Cardiac muscle cell (in vitro differentiated cells and primary cell): ENCODE data around the gene GPT2. TPM values are rescaled to one million over a fixed set of nuclear protein-coding genes. Genes with fewer than 3 reads are reported as not detected.
A peak's percentile ranks its signal among the peaks of the same experiment; 100 is the strongest.

Experiments
- DNase-seq, 2 donors: peaks; one replicate each; pipeline versions ENCODE4 v3.0.0 to v3.0.0-alpha.2; 2010 to 2017; ENCODE audit warnings: low read depth in 1 of 2, low spot score in 1 of 2
- H3K27ac ChIP-seq: fragments of 200-600 bp; sonication (generic); 2 replicates; pipeline ENCODE4 v1.5.1; 2016
- H3K27me3 ChIP-seq: fragments of 200-600 bp; sonication (generic); 2 replicates; pipeline ENCODE4 v1.6.0; 2016; ENCODE audit warnings: control low read depth
- H3K36me3 ChIP-seq: fragments of 200-600 bp; sonication (generic); 2 replicates; pipeline ENCODE4 v1.5.1; 2016; ENCODE audit warnings: control low read depth
- H3K4me1 ChIP-seq: fragments of 200-600 bp; sonication (generic); 2 replicates; pipeline ENCODE4 v1.8.1; 2017; ENCODE audit warnings: low read depth, mild to moderate bottlenecking, mixed run types
- H3K4me3 ChIP-seq: fragments of 200-600 bp; sonication (generic); 2 replicates; pipeline ENCODE4 v1.5.1; 2016; ENCODE audit warnings: mild to moderate bottlenecking
- H3K9me3 ChIP-seq: fragments of 200-600 bp; sonication (generic); 2 replicates; pipeline ENCODE4 v1.5.1; 2017; ENCODE audit warnings: low read depth, mild to moderate bottlenecking, control low read depth
- polyA plus RNA-seq: library from polyadenylated mRNA; unstranded; fragments of >200 nt; fragmentation: Nextera tagmentation; extraction: Ambion mirVana; gene quantifications from 2 replicates; pipeline ENCODE4 v1.2.1, GENCODE V29; 2016
- total RNA-seq: library from RNA; depleted of rRNA; stranded (reverse); fragments of >200 nt; gene quantifications from 2 replicates; pipeline ENCODE4 v1.2.3, GENCODE V29; 2016
- TF ChIP-seq, protein P1 (sequence below): IDR thresholded peaks from 2 replicates; pipeline ENCODE4 v1.5.1; 2012; ENCODE audit warnings: low read depth, mild to moderate bottlenecking, low read length

GPT2 gene
- total and polyA plus RNA-seq, 2 experiments from 2014 or later = 35.4 to 36.6 TPM

DNA sequence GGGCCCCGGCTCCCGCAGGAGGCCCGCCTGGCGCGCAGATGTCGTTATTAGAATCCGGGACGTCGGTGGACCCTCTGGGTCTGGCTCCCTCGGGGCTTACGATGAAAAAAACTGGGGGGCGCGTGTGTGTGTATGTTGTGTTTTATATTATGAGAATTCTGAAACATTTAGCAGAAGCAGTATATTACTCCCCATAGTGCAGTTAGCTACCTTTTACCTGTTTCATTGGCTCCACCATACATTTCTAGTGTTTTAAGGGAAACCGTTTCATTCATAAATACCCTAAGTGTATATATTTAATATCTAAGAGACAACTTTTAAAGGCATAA lies 89.8 kb downstream of the GPT2 start:
- Histone ChIP-seq H3K9me3 (no peaks in the 10 kb centered on the region), H3K27me3 (no peaks in the 10 kb centered on the region), H3K36me3 (peaks cover 18% of the 10 kb centered on the region), H3K27ac (peak overlapping the region; percentile 98), H3K4me3 (peak overlapping the region; percentile 83), H3K4me1 (peaks cover 14% of the 10 kb centered on the region)
- DNase-seq = no peak
- TF ChIP-seq, protein P1, sequence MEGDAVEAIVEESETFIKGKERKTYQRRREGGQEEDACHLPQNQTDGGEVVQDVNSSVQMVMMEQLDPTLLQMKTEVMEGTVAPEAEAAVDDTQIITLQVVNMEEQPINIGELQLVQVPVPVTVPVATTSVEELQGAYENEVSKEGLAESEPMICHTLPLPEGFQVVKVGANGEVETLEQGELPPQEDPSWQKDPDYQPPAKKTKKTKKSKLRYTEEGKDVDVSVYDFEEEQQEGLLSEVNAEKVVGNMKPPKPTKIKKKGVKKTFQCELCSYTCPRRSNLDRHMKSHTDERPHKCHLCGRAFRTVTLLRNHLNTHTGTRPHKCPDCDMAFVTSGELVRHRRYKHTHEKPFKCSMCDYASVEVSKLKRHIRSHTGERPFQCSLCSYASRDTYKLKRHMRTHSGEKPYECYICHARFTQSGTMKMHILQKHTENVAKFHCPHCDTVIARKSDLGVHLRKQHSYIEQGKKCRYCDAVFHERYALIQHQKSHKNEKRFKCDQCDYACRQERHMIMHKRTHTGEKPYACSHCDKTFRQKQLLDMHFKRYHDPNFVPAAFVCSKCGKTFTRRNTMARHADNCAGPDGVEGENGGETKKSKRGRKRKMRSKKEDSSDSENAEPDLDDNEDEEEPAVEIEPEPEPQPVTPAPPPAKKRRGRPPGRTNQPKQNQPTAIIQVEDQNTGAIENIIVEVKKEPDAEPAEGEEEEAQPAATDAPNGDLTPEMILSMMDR = no peak

- Histone ChIP-seq H3K27ac (peak overlapping the region; percentile 98), H3K36me3 (peaks cover 14% of the 10 kb centered on the region), H3K27me3 (no peaks in the 10 kb centered on the region), H3K4me3 (peak overlapping the region; percentile 83), H3K9me3 (no peaks in the 10 kb centered on the region), H3K4me1 (peaks cover 14% of the 10 kb centered on the region)
- peak in 1 of 2 donors; percentile 8 for DNase-seq
- TF ChIP-seq, protein P1 = no peak
Measured at GRCh38 chr16:46974352-46974751, 90.2 kb downstream of the GPT2 start.

GRCh38 chr16:46975165-46975564 lies 91.0 kb downstream of the GPT2 start:
- H3K27ac ChIP-seq = no peak overlapping the region
- H3K4me1 ChIP-seq = peaks cover 7% of the 10 kb centered on the region
- no peaks in the 10 kb centered on the region for H3K27me3 ChIP-seq
- peaks cover 7% of the 10 kb centered on the region for H3K36me3 ChIP-seq
- DNase-seq = no peak
- TF ChIP-seq, protein P1 = no peak
- no peak overlapping the region for H3K4me3 ChIP-seq
- H3K9me3 ChIP-seq = no peaks in the 10 kb centered on the region

- Histone ChIP-seq H3K36me3 (peaks cover 4% of the 10 kb centered on the region), H3K4me3 (no peak overlapping the region), H3K4me1 (peaks cover 5% of the 10 kb centered on the region), H3K9me3 (no peaks in the 10 kb centered on the region), H3K27ac (no peak overlapping the region), H3K27me3 (no peaks in the 10 kb centered on the region)
- TF ChIP-seq, protein P1 = no peak
- no peak for DNase-seq
Measured at GRCh38 chr16:46975908-46976470, 91.8 kb downstream of the GPT2 start.

- no peaks in the 10 kb centered on the region for H3K9me3 ChIP-seq
- no peaks in the 10 kb centered on the region for H3K36me3 ChIP-seq
- H3K27me3 ChIP-seq = no peaks in the 10 kb centered on the region
- no peak overlapping the region for H3K4me3 ChIP-seq
- peaks cover 5% of the 10 kb centered on the region for H3K4me1 ChIP-seq
- no peak for DNase-seq
- TF ChIP-seq, protein P1 = no peak
- no peak overlapping the region for H3K27ac ChIP-seq
Measured at GRCh38 chr16:46976550-46976949, 92.4 kb downstream of the GPT2 start.

Other genes with a start within 250 kb of the GPT2 start
- gene VPS35, start 195.2 kb upstream of the GPT2 start, total RNA-seq = 58.9 and 63.2 TPM in 2 replicates
- 111 and 146 TPM in 2 replicates for gene VPS35, start 195.2 kb upstream of the GPT2 start, polyA plus RNA-seq
- 19.1 and 32.6 TPM in 2 replicates for gene ORC6, start 194.7 kb upstream of the GPT2 start, total RNA-seq
- 35.5 and 59.3 TPM in 2 replicates for gene ORC6, start 194.7 kb upstream of the GPT2 start, polyA plus RNA-seq
- gene MYLK3, start 136.0 kb upstream of the GPT2 start, total RNA-seq = 203 and 211 TPM in 2 replicates
- gene MYLK3, start 136.0 kb upstream of the GPT2 start, polyA plus RNA-seq = 57.5 and 57.8 TPM in 2 replicates
- 26.0 and 41.0 TPM in 2 replicates for gene C16orf87, start 53.2 kb upstream of the GPT2 start, total RNA-seq
- gene C16orf87, start 53.2 kb upstream of the GPT2 start, polyA plus RNA-seq = 45.1 and 66.6 TPM in 2 replicates
- gene DNAJA2, start 89.3 kb downstream of the GPT2 start, total RNA-seq = 56.7 and 66.4 TPM in 2 replicates
- gene DNAJA2, start 89.3 kb downstream of the GPT2 start, polyA plus RNA-seq = 72.5 and 94.0 TPM in 2 replicates